Measurements from ENCODE around the gene ACOT12. TPM values are rescaled to one million over a fixed set of nuclear protein-coding genes. Genes with fewer than 3 reads are reported as not detected.
A peak's percentile ranks its signal among the peaks of the same experiment; 100 is the strongest.

The ACOT12 gene
- total and polyA plus RNA-seq, 2 of the 13 experiments (the other 11 are each of a cell fraction or from before 2014, with no cell fraction given), result not detected

GRCh38 chr5:81422671-81423070, 28.7 kb upstream of the ACOT12 start (continued):
- TF ChIP-seq IRX3 (CRISPR knock-in tag; IDR thresholded peaks at IDR 0.05; ENCODE audit: borderline replicate concordance, low read depth) (no peak), JUN (CRISPR knock-in tag; IDR thresholded peaks at IDR 0.05) (peak; percentile 82), RORA (CRISPR knock-in tag; IDR thresholded peaks at IDR 0.05) (no peak; the same call in 1 of the 2 replicates), RFXANK (CRISPR knock-in tag; IDR thresholded peaks at IDR 0.05) (no peak), ZNF776 (CRISPR knock-in tag; IDR thresholded peaks at IDR 0.05) (no peak), SNAPC5 (CRISPR knock-in tag; IDR thresholded peaks at IDR 0.05; ENCODE audit: borderline replicate concordance) (no peak), ZMYM2 (CRISPR knock-in tag; IDR thresholded peaks at IDR 0.05) (no peak), ZC3H13 (CRISPR knock-in tag; IDR thresholded peaks at IDR 0.05) (no peak), RCOR2 (CRISPR knock-in tag; IDR thresholded peaks at IDR 0.05) (no peak), ZMAT3 (CRISPR knock-in tag; conservative IDR thresholded peaks at IDR 0.05) (no peak), FOXK1 (CRISPR knock-in tag; IDR thresholded peaks at IDR 0.05; ENCODE audit: borderline replicate concordance, low read depth) (peak; percentile 55; the same call in 1 of the 2 replicates), MEF2D (CRISPR knock-in tag; IDR thresholded peaks at IDR 0.05) (no peak), HDAC1 (CRISPR knock-in tag; IDR thresholded peaks at IDR 0.05) (no peak; the same call in 1 of the 2 replicates), ZFY (CRISPR knock-in tag; IDR thresholded peaks at IDR 0.05) (no peak), RFX1 (IDR thresholded peaks at IDR 0.05) (no peak), ZNF652 (CRISPR knock-in tag; IDR thresholded peaks at IDR 0.05; ENCODE audit: borderline replicate concordance, low read depth) (no peak), TBX2 (CRISPR knock-in tag; IDR thresholded peaks at IDR 0.05; ENCODE audit: borderline replicate concordance) (no peak), MTERF4 (CRISPR knock-in tag; IDR thresholded peaks at IDR 0.05) (no peak), RFX5 (IDR thresholded peaks at IDR 0.05; ENCODE audit: low read depth, low read length) (no peak), POLR2G (IDR thresholded peaks at IDR 0.05; ENCODE audit: low read depth, low read length) (no peak), STAT5B (CRISPR knock-in tag; IDR thresholded peaks at IDR 0.05) (no peak), ZNF749 (CRISPR knock-in tag; IDR thresholded peaks at IDR 0.05; ENCODE audit: borderline replicate concordance) (no peak), U2AF1 (optimal IDR thresholded peaks at IDR 0.05; ENCODE audit: low read depth, low read length) (no peak), ZNF275 (CRISPR knock-in tag; IDR thresholded peaks at IDR 0.05; ENCODE audit: borderline replicate concordance) (no peak), ZNF234 (CRISPR knock-in tag; conservative IDR thresholded peaks at IDR 0.05) (no peak), ZNF329 (CRISPR knock-in tag; IDR thresholded peaks at IDR 0.05; ENCODE audit: low read depth) (no peak), PAX8 (CRISPR knock-in tag; IDR thresholded peaks at IDR 0.05; ENCODE audit: borderline replicate concordance) (no peak), ZBTB1 (CRISPR knock-in tag; IDR thresholded peaks at IDR 0.05; ENCODE audit: borderline replicate concordance) (no peak), ZNF235 (CRISPR knock-in tag; IDR thresholded peaks at IDR 0.05; ENCODE audit: borderline replicate concordance) (no peak), ZSCAN29 (CRISPR knock-in tag; conservative IDR thresholded peaks at IDR 0.05) (no peak)
- TF ChIP-seq, protein P1, sequence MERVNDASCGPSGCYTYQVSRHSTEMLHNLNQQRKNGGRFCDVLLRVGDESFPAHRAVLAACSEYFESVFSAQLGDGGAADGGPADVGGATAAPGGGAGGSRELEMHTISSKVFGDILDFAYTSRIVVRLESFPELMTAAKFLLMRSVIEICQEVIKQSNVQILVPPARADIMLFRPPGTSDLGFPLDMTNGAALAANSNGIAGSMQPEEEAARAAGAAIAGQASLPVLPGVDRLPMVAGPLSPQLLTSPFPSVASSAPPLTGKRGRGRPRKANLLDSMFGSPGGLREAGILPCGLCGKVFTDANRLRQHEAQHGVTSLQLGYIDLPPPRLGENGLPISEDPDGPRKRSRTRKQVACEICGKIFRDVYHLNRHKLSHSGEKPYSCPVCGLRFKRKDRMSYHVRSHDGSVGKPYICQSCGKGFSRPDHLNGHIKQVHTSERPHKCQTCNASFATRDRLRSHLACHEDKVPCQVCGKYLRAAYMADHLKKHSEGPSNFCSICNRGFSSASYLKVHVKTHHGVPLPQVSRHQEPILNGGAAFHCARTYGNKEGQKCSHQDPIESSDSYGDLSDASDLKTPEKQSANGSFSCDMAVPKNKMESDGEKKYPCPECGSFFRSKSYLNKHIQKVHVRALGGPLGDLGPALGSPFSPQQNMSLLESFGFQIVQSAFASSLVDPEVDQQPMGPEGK (CRISPR knock-in tag; IDR thresholded peaks at IDR 0.05), result no peak
